HG02981 (cell line): ENCODE results near the gene PSMB2.
A peak's percentile ranks its signal among the peaks of the same experiment; 100 is the strongest.
"Not testable (repeated sequence)": the region's sequence is repeated elsewhere in the genome, so short reads cannot be mapped to it uniquely, and the experiment has no call there.

ENCODE experiments used
- ATAC-seq: cut with Tn5 transposase; IDR thresholded peaks from one replicate; pipeline ENCODE4 v1.9.1; 2021; ENCODE audit warnings: mild to moderate bottlenecking, moderate library complexity; ENCODE audit not compliant: unreplicated experiment

PSMB2 gene

GRCh38 chr1:35641233-35641866 lies at the start of gene PSMB2:
Gene PSMB2, minus strand, starts transcription at chr1:35641526. Its CDS starts 94 bp downstream, at chr1:35641432.
- ATAC-seq, result peak; percentile 82

DNA sequence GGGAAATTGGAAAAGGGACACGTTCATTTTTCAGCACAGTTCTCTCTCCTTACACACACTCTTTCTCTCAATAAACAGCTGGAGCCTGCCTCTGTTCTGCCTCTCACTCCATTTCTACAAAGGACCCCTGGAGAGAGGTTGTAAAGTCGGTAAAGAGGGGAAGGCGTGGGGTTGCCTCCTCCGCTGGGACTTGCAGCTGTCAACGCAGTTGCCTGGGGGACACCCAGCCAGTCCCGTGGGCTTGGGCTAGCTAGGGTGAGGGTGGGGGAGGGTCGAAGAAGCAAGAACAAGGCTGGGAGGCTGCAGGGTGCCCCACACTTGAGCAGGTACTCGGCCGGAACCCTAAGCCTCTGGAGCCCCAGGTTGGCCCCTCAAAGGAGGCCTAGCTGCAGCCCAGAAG lies 49.8 kb upstream of the PSMB2 start:
- no peak for ATAC-seq

GRCh38 chr1:35690103-35690502 lies 48.8 kb upstream of the PSMB2 start:
- ATAC-seq, result not testable (repeated sequence)

- ATAC-seq, result no peak
Observed at GRCh38 chr1:35688161-35688560, 46.8 kb upstream of the PSMB2 start.

DNA sequence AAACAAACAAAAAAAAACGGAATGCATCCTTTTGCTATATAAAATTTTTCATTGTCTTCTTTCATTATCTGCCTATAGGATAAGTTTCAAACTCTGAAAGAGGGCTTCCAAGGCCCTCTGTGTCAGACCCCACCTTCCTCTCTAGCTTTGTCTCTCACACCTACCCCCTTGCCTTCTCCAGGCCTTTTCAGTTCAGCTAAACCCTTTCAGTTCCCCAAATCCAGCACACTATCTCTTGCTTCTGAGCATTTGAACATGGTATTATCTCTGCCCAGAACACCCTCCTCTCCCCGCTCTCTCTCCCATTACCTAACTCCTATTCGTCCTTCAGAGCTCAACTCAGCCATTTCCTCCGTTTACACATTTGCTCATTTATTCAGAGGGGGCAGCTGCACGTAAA lies 41.7 kb upstream of the PSMB2 start:
- no peak for ATAC-seq

- ATAC-seq, result no peak
Observed at GRCh38 chr1:35680271-35680670, 38.9 kb upstream of the PSMB2 start.

DNA sequence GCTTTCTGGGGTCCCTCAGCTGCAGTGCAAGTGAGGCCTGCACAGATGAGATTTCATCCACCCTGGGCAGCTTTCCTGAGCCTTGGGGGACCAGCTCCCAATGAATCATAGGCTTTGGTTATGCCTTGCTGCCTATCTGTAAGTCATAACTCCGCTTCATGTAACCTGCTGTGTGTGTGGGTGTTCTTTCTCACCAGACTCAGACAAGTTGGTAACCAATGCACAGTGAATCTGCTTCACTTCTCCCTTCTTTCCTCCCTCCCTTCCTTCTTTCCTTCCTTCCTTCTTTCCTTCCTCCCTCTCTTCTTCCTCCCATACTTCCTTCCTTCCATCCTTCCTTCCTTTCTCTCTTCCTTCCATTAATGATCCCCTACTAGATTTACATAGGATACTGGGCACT lies 34.4 kb upstream of the PSMB2 start:
- ATAC-seq, result no peak

DNA sequence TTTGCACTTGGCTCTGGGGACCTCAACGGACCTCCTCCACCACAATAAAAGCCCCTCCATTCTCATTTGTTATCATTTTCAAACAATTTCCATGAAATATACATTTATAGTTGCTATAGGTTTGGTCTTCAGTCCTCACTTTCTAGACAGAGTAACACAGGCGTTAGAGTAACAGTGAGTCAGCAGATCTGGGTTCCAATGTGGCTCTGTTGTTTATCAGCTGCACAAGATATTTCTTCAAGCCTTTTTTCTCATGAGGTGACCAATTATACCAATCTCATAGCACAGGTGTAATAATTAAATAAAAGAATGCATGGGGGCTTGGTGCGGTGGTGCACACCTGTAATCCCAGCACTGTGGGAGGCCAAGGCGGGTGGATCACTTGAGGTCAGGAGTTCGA lies 32.8 kb upstream of the PSMB2 start:
- ATAC-seq, result no peak

DNA sequence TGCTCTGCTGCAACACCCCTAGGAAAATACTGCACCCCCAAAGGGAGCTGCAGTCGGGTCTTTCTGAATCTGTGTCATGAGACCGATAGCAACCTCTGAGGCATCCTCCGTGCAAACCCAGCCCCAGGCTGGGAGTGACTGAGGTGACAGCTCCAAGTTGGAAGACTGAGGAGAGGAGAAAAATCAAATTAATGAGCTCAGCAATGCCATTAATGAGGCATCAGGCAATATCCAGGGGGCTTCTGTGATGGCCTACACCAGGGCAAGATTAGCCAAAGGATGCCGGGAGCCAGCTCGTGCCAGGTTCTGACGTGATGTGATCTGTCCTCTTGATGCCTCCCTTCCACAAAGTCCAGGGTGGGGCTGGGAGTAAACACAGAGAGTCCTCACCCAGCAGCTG lies 30.8 kb upstream of the PSMB2 start:
- no peak for ATAC-seq

DNA sequence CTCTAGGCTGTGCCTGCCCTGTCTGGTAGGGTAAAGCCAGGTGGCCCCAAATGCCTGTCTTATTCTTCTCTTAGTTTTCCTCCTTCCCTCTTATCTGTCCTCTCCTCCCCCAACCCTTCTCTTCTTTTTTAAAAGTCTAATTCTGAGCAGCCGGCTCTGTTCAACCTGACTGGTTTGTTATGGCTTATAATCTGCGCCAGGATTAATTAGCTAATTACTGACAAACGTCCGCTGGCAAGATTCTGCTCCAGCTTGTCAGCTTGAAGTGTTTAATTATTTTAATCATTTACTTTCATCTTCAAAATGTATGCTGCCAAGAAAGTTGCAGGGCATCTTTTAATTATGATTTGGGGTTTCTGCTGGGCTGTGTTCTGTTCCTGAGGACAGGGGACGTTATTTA lies 27.2 kb upstream of the PSMB2 start:
- ATAC-seq, result no peak

DNA sequence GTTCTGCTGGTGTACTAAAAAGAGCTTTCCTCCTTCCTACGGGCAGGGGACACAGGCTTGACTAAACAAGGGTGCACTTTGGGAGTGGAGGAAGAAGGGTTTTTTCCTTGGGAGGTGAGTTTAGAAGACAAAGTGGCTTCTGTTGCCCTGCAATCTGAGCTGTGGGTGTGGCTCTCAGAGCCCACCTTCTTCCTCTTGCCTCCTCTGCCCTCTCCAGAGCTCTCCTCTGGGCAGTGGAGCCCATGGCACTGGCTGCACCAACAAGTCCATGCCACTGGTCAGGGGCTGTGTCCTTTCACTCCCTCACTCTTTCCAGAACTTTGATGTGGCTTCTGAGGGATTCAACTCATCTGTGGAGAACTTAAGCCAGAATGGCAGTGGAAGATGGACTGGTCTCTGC lies 25.6 kb upstream of the PSMB2 start:
- ATAC-seq, result no peak

DNA sequence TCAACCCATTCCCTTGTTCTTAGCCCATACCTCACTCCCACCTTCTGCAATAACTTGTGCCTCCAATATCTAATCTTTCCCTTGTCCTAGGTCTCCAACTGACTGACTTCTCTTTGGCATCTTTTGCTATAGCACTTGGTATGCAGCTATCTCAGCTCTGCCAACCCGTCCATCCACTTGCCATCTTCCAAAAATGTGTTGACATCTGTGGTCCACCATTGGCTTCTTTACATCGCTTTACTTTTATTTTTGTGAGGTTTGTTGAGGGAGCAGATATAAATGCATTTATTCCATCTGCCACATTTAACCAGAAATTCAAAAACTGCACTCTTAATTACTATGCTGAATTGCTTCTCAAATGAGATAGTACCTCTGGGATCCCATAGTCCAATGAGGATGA lies 24.9 kb upstream of the PSMB2 start:
- ATAC-seq, result no peak

DNA sequence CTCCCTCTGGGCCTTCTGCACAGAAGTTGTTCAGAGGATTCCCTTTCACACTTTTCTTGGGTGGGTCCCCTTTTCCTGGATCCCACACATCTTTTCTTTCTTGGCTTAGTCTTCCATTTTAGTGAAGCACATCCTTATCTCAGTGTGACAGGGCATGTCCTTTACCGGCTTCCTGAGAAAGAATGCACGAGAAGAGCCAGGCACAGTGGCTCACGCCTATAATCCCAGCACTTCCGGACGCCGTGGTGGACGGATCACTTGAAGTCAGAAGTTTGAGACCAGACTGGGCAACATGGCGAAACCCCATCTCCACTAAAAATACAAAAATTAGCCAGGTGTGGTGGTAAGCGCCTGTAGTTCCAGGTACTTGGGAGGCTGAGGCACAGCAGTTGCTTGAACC lies 22.1 kb upstream of the PSMB2 start:
- ATAC-seq, result no peak

DNA sequence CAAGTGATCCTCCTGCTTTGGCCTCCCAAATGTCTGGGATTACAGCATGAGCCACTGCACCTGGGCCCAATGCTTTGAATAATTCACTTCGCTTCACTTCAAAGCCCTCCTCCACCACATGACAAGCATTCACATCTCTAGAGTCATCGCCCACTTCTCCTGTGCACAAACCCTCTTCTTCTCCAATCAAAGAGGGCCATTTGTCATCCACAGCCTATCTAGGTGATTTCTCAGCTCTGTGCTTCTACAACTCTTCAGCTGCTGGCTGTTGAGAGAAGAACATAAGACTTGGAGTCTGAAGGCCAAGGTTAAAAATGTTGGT lies 20.1 kb upstream of the PSMB2 start:
- no peak for ATAC-seq

GRCh38 chr1:35660581-35661473 lies 19.5 kb upstream of the PSMB2 start:
- no peak for ATAC-seq

DNA sequence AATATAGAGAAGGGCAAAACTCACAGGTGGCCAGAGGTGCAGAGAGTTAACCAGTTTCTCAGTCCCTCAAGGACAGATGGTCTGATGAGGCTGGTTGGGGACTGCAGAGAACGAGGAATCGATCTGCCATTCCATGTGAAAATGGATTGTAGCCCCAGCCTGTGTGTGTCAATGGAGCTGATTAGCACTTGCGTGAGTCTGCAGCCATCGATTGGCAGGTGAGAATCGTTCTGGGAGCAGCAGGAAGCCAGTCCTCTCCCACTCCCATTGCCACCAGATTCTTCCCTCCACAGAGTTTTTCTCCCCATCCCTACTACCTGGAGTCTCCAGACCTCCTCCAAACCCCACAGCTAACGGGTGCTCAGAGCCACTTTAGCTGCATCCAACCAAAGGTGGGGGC lies 18.3 kb upstream of the PSMB2 start:
- ATAC-seq, result no peak

- no peak for ATAC-seq
Observed at GRCh38 chr1:35657851-35658250, 16.5 kb upstream of the PSMB2 start.

DNA sequence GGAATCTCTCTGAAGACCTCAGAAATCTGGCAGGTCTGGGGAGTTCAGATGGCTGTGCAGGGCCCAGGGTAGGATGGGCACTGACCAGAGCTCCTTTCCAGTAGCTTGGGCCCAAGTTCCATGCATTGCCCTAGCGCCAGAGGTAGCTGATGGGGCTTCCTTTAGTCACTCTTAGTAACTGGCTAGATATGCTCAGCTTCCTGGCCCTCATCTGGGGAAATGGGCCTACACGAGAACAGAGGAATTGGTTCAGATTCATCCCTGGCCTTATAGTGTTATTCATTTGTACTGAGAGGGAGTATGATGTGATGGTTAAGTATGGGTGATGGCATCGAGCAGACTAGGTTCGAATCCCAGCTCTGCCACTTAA lies 15.5 kb upstream of the PSMB2 start:
- ATAC-seq, result no peak

GRCh38 chr1:35656148-35656862 lies 15.0 kb upstream of the PSMB2 start:
- ATAC-seq, result no peak

- no peak for ATAC-seq
Observed at GRCh38 chr1:35655196-35655595, 13.9 kb upstream of the PSMB2 start.

- ATAC-seq, result no peak
Observed at GRCh38 chr1:35650416-35650815, 9.1 kb upstream of the PSMB2 start.

DNA sequence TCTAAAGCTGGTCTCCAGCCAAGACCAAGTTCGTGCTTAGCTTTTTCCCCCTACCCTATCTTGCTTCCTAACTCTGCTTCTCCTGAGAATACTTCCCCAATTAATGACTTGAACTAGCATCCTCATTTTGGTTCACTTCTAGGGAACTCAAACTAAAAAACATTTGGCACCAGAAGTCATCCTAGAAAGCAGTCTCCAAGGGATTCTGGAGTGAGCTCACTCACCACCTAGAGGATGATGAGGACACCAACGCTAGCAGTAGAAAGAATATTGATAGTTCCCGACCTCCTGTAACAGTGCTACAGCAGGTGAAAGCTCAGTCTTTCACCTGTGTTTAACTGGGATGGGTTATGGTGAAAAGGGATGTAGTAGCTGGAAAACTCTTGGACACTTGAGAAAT lies 4.7 kb upstream of the PSMB2 start:
- ATAC-seq, result no peak
